Suprapubic skin (tissue), 4 donors: ENCODE results near the gene MED15.

Experiments used
- CTCF ChIP-seq, 2 donors: fragments of 200-600 bp in 1 of 2; fragments of 450-650 bp in 1 of 2; sonication (generic) in 1 of 2; IDR thresholded peaks; one replicate each; pipeline ENCODE4 v1.5.1; 2016 to 2019; ENCODE audit warnings: antibody characterized with exemption in 2 of 2, mild to moderate bottlenecking in 1 of 2, moderate library complexity in 1 of 2
- POLR2A ChIP-seq, 2 donors: fragments of 450-650 bp; IDR thresholded peaks; one replicate each; pipeline ENCODE4 v1.6.1; 2017; ENCODE audit warnings: antibody characterized with exemption in 2 of 2, mild to moderate bottlenecking in 2 of 2, moderate library complexity in 2 of 2
- POLR2AphosphoS5 ChIP-seq, 3 donors: sonication (generic); formaldehyde crosslinking; IDR thresholded peaks; one replicate each; pipeline ENCODE4 v1.6.1; 2017; ENCODE audit warnings: antibody characterized with exemption in 3 of 3

- TF ChIP-seq CTCF (IDR thresholded peaks at IDR 0.05), result no peak
- no peak for TF ChIP-seq POLR2A (IDR thresholded peaks at IDR 0.05)
- no peak for TF ChIP-seq POLR2AphosphoS5 (IDR thresholded peaks at IDR 0.05)
Observed at GRCh38 chr22:20632518-20632917, 125.1 kb downstream of the MED15 start.
